ENCODE results near the gene CTTNBP2.

DNA sequence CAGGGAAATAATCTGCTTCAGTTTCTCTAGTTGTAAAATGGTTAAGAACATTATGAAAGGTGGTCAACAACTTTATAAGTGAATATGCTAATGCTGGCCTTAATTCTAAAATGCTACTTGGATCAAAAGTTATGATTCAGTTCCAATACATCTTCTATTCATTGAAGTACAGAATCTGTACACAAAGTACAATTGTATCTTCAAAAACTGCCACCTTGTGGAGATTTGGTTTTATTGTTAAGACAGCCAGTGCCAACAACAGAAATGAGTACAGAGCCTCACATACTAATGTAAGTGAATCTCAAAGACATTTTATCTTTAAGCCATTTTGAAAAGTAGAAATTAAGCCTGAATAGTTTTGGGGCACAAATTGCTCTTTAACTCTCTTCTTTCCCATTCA lies 199.4 kb downstream of the CTTNBP2 start:
- TF ChIP-seq, protein P1, sequence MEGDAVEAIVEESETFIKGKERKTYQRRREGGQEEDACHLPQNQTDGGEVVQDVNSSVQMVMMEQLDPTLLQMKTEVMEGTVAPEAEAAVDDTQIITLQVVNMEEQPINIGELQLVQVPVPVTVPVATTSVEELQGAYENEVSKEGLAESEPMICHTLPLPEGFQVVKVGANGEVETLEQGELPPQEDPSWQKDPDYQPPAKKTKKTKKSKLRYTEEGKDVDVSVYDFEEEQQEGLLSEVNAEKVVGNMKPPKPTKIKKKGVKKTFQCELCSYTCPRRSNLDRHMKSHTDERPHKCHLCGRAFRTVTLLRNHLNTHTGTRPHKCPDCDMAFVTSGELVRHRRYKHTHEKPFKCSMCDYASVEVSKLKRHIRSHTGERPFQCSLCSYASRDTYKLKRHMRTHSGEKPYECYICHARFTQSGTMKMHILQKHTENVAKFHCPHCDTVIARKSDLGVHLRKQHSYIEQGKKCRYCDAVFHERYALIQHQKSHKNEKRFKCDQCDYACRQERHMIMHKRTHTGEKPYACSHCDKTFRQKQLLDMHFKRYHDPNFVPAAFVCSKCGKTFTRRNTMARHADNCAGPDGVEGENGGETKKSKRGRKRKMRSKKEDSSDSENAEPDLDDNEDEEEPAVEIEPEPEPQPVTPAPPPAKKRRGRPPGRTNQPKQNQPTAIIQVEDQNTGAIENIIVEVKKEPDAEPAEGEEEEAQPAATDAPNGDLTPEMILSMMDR (IDR thresholded peaks at IDR 0.05): peak in 4 of 5 experiments; percentile 23 to 74 (median 57)
- TF ChIP-seq POLR2AphosphoS5 (IDR thresholded peaks at IDR 0.05) (no peak), EP300 (IDR thresholded peaks at IDR 0.05; ENCODE audit: low read depth) (no peak), POLR2A (IDR thresholded peaks at IDR 0.05) (no peak)

All from transverse colon (tissue), 4 donors.